ENCODE results near the gene EBF3.

DNA sequence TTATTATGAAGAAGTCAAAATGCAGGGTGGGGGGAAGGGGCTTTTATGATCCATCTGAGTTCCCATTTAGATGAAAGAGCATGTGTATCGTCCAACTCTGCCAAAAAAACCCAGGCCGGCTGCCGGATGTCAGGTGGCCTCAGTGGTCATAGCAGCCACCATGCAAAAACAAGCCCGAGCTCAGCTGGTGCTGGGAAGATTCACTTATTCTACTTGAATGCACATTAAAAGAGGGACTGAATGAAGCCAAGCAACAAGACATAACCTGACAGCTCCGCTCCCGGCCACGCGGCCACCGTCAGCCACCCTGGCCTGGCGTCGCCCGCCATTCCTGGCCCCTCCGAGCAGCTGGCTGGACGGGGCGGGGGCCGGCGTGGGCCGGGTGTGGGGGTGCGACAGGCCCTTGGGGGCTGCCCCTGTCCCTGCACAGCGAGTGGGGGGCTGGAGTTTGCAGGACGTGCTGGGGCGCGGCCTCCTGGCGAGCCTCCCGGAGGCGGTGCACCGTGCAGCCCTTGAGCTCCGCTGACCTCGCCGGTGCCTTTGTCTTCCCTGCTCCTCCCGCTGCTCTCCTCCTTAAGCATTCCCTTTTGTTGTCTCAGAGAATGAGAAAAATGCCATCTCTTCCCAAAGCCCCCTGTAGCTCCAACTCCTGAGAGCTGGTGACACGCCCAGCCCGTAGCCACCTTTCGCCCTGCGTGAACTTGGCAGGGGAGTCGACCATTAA is 67.8 kb downstream of the EBF3 start:
- TF ChIP-seq CTCF (IDR thresholded peaks at IDR 0.05) (no peak), EP300 (IDR thresholded peaks at IDR 0.05) (no peak), POLR2A (IDR thresholded peaks at IDR 0.05) (no peak)

Data from sigmoid colon (tissue), 4 donors.